Gastroesophageal sphincter (tissue), 3 donors: ENCODE measurements around the gene EFHD1.

Experiments
- CTCF ChIP-seq, 4 experiments: fragments of 200-600 bp in 2 of 4; fragments of 450-650 bp in 2 of 4; sonication (generic) in 1 of 4; IDR thresholded peaks; one replicate each; pipeline ENCODE4 v1.5.1; 2017 to 2019; ENCODE audit warnings: antibody characterized with exemption in 4 of 4, mild to moderate bottlenecking in 2 of 4, moderate library complexity in 2 of 4
- EP300 ChIP-seq: sonication (generic); formaldehyde crosslinking; IDR thresholded peaks from one replicate; pipeline ENCODE4 v1.6.1; 2017; ENCODE audit warnings: antibody characterized with exemption, mild to moderate bottlenecking
- POLR2A ChIP-seq, 2 donors: fragments of 450-650 bp; IDR thresholded peaks; one replicate each; pipeline ENCODE4 v1.6.1; 2017; ENCODE audit warnings: antibody characterized with exemption in 2 of 2, mild to moderate bottlenecking in 2 of 2, moderate library complexity in 1 of 2
- POLR2AphosphoS5 ChIP-seq: sonication (generic); formaldehyde crosslinking; IDR thresholded peaks from one replicate; pipeline ENCODE4 v1.6.1; 2017; ENCODE audit warnings: antibody characterized with exemption

DNA sequence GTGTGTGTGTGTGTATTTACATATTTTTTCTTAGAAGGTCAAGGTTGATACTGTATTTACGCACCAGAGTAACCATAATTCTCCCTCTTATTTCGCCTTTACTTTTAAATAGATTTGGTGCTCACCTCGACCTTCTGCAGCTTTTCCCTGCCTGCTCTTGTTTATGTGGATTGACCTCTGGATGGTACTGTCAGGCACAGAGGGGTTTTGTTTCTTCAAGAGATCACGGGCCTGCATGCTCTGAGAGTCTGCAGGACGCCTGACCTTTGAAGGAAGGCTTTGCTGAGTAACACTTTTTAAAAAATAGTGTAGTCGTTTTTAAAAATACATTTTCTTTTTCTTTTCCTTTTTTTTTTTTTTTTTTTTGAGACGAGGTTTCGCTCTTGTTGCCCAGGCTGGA, 18.1 kb upstream of the EFHD1 start:
- no peak for TF ChIP-seq CTCF (IDR thresholded peaks at IDR 0.05)
- TF ChIP-seq POLR2A (IDR thresholded peaks at IDR 0.05), result no peak
- no peak for TF ChIP-seq POLR2AphosphoS5
- TF ChIP-seq EP300, result no peak
